ENCODE results near the gene BEST1. TPM values are rescaled to one million over a fixed set of nuclear protein-coding genes. Genes with fewer than 3 reads are reported as not detected.
A peak's percentile ranks its signal among the peaks of the same experiment; 100 is the strongest.

Gene BEST1
- total and polyA plus RNA-seq, 2 of the 13 experiments (the other 11 are each of a cell fraction or from before 2014, with no cell fraction given): 0.09 to 0.65 TPM

- TF ChIP-seq TFDP2 (CRISPR knock-in tag; IDR thresholded peaks at IDR 0.05) (0 out of 2 replicates have a peak, but pooled peaks have one; percentile 21), DPF2 (CRISPR knock-in tag; IDR thresholded peaks at IDR 0.05; ENCODE audit: borderline replicate concordance, low read depth) (peak; percentile 81; the same call in 1 of the 2 replicates), BORCS8-MEF2B (CRISPR knock-in tag; IDR thresholded peaks at IDR 0.05) (0 out of 2 replicates have a peak, but pooled peaks have one; percentile 44), ZBTB26 (CRISPR knock-in tag; IDR thresholded peaks at IDR 0.05; ENCODE audit: borderline replicate concordance) (peak; percentile 29; the same call in 1 of the 2 replicates), FOSL1 (CRISPR knock-in tag; IDR thresholded peaks at IDR 0.05; ENCODE audit: borderline replicate concordance) (no peak), TRIM22 (IDR thresholded peaks at IDR 0.05) (no peak), GLMP (CRISPR knock-in tag; IDR thresholded peaks at IDR 0.05; ENCODE audit: borderline replicate concordance) (no peak), SOX5 (CRISPR knock-in tag; IDR thresholded peaks at IDR 0.05; ENCODE audit: borderline replicate concordance) (peak; percentile 85), ETV5 (CRISPR knock-in tag; IDR thresholded peaks at IDR 0.05; ENCODE audit: borderline replicate concordance) (peak; percentile 56; the same call in 1 of the 2 replicates), TRIM24 (CRISPR knock-in tag; IDR thresholded peaks at IDR 0.05) (no peak), ZNF766 (CRISPR knock-in tag; IDR thresholded peaks at IDR 0.05; ENCODE audit: borderline replicate concordance) (no peak), PRDM15 (CRISPR knock-in tag; IDR thresholded peaks at IDR 0.05) (0 out of 2 replicates have a peak, but pooled peaks have one; percentile 32), ZBED4 (CRISPR knock-in tag; IDR thresholded peaks at IDR 0.05; ENCODE audit: borderline replicate concordance) (peak; percentile 86), JUN (CRISPR knock-in tag; IDR thresholded peaks at IDR 0.05) (no peak), ZNF501 (CRISPR knock-in tag; IDR thresholded peaks at IDR 0.05) (no peak)
These were observed 30.8 kb downstream of the BEST1 start (continued) for GRCh38 chr11:61980783-61981541.
